HCT116 (cell line): ENCODE data around the gene CACNB2. TPM values are rescaled to one million over a fixed set of nuclear protein-coding genes. Genes with fewer than 3 reads are reported as not detected.

Experiments used
- ATAC-seq: fragments of 200-7000 bp; cut with Tn5 transposase; 2 replicates; pipeline ENCODE4 v1.9.1; 2020; ENCODE audit warnings: mild to moderate bottlenecking, moderate library complexity
- BruUV-seq: library from RNA; stranded (reverse); fragments of 400-500 nt; replicated peaks from 2 replicates; lab custom pipeline; 2021; lab: Mats Ljungman, UMichigan
- CTCF ChIA-PET: fragments of 300-600 bp; sonication (Branson Sonifier 250); formaldehyde crosslinking; loops from one replicate; lab custom pipeline; 2021; ENCODE audit warnings: antibody characterized with exemption; lab: Charles Lee
- POLR2A ChIA-PET: fragments of 300-600, 350-600 bp; sonication (Branson Sonifier 250); formaldehyde crosslinking; loops from one replicate; lab custom pipeline; 2021; ENCODE audit warnings: antibody characterized with exemption; lab: Charles Lee
- RAD21 ChIA-PET, 2 experiments: fragments of 300-600 bp; sonication (Branson Sonifier 250); formaldehyde crosslinking; loops; one replicate each; lab custom pipeline; 2023; ENCODE audit warnings: low total read pairs in 2 of 2; ENCODE audit not compliant: uncharacterized antibody in 2 of 2, unreplicated experiment in 2 of 2, low non-redundant PET in 1 of 2; lab: Charles Lee
- DNase-seq: peaks from one replicate; pipeline ENCODE4 v3.0.0-alpha.2; 2010; ENCODE audit warnings: low read depth, low spot score
- H2AFZ ChIP-seq: fragments of 200-600 bp; shearing (Covaris generic), sonication (generic); 2 replicates; pipeline ENCODE4 v1.6.1; 2017; ENCODE audit warnings: low read depth, mixed run types, mixed read lengths, antibody characterized with exemption, low read length; ENCODE audit not compliant: poor library complexity, severe bottlenecking
- H3K27ac ChIP-seq: 2 replicates; pipeline ENCODE4 v1.5.1; 2012; ENCODE audit warnings: low read depth, low read length
- H3K27me3 ChIP-seq: fragments of 200-600 bp; sonication (generic); 2 replicates; pipeline ENCODE4 v1.6.1; 2016; ENCODE audit warnings: mixed run types, low read length, mixed read lengths; ENCODE audit not compliant: insufficient read depth
- H3K36me3 ChIP-seq, 2 experiments: fragments of 200-500 bp in 1 of 2; fragments of 200-600 bp in 1 of 2; sonication (Bioruptor generic) in 1 of 2; sonication (generic) in 1 of 2; 2 replicates each; pipeline versions ENCODE4 v1.5.1 to v1.6.1; 2014 to 2016; ENCODE audit warnings: low read length in 2 of 2, inconsistent platforms in 1 of 2, mixed read lengths in 1 of 2, mixed run types in 1 of 2; ENCODE audit not compliant: insufficient read depth in 2 of 2, control insufficient read depth in 1 of 2
- H3K4me1 ChIP-seq, 2 experiments: fragments of 200-600 bp in 1 of 2; sonication (generic) in 1 of 2; 2 replicates each; pipeline versions ENCODE4 v1.5.1 to v1.6.1; 2012 to 2017; ENCODE audit warnings: low read length in 2 of 2, inconsistent platforms in 1 of 2, mild to moderate bottlenecking in 1 of 2, mixed read lengths in 1 of 2, mixed run types in 1 of 2, moderate library complexity in 1 of 2; ENCODE audit not compliant: insufficient read depth in 2 of 2, control insufficient read depth in 1 of 2
- H3K4me2 ChIP-seq: fragments of 200-600 bp; sonication (generic); 2 replicates; pipeline ENCODE4 v1.6.1; 2017; ENCODE audit warnings: mixed run types, low read length, mixed read lengths
- H3K4me3 ChIP-seq, 2 experiments: fragments of 200-600 bp in 1 of 2; sonication (generic) in 1 of 2; replicated peaks in 1 of 2; 2 replicates each; pipeline ENCODE4 v1.5.1; 2011 to 2016; ENCODE audit warnings: low read length in 2 of 2, control low read depth in 1 of 2, low read depth in 1 of 2, mild to moderate bottlenecking in 1 of 2, mixed read lengths in 1 of 2, mixed run types in 1 of 2
- H3K79me2 ChIP-seq: fragments of 200-600 bp; sonication (generic); 2 replicates; pipeline ENCODE4 v1.6.1; 2017; ENCODE audit warnings: mild to moderate bottlenecking, mixed run types, low read length, moderate library complexity, mixed read lengths; ENCODE audit not compliant: insufficient read depth
- H3K9ac ChIP-seq: fragments of 200-600 bp; sonication (generic); 2 replicates; pipeline ENCODE4 v1.6.1; 2016; ENCODE audit warnings: low read length, mixed read lengths
- H3K9me2 ChIP-seq: fragments of 200-600 bp; sonication (generic), shearing (Covaris generic); 2 replicates; pipeline ENCODE4 v1.6.1; 2017; ENCODE audit warnings: mixed run types, mild to moderate bottlenecking, moderate library complexity; ENCODE audit not compliant: insufficient read depth
- H3K9me3 ChIP-seq, 2 experiments: fragments of 200-500 bp in 1 of 2; fragments of 200-600 bp in 1 of 2; sonication (Bioruptor generic) in 1 of 2; sonication (generic) in 1 of 2; 2 replicates each; pipeline ENCODE4 v1.6.1; 2014 to 2017; ENCODE audit warnings: low read length in 2 of 2, mixed read lengths in 2 of 2, inconsistent platforms in 1 of 2, low read depth in 1 of 2, mild to moderate bottlenecking in 1 of 2, mixed run types in 1 of 2, moderate library complexity in 1 of 2; ENCODE audit not compliant: control insufficient read depth in 1 of 2, insufficient read depth in 1 of 2
- H4K20me1 ChIP-seq: fragments of 200-600 bp; sonication (generic), shearing (Covaris generic); 2 replicates; pipeline ENCODE4 v1.6.1; 2017; ENCODE audit warnings: mixed run types, mild to moderate bottlenecking, moderate library complexity; ENCODE audit not compliant: insufficient read depth
- CEBPB ChIP-seq: IDR thresholded peaks from 2 replicates; pipeline ENCODE4 v1.6.1; 2012; ENCODE audit warnings: low read depth
- EGR1 ChIP-seq: IDR thresholded peaks from 2 replicates; pipeline ENCODE4 v1.6.1; 2012; ENCODE audit warnings: low read depth
- EZH2 ChIP-seq: fragments of 200-600 bp; sonication (generic); IDR thresholded peaks from 2 replicates; pipeline ENCODE4 v1.6.1; 2017; ENCODE audit warnings: antibody characterized with exemption, mixed run types
- POLR2AphosphoS5 ChIP-seq: IDR thresholded peaks from 2 replicates; pipeline ENCODE4 v1.6.1; 2011; ENCODE audit warnings: mild to moderate bottlenecking, low read depth, low read length, moderate library complexity
- RAD21 ChIP-seq: IDR thresholded peaks from 2 replicates; pipeline ENCODE4 v1.6.1; 2012; ENCODE audit warnings: low read depth, mild to moderate bottlenecking
- REST ChIP-seq: IDR thresholded peaks from 2 replicates; pipeline ENCODE4 v1.6.1; 2012; ENCODE audit warnings: low read depth
- SP1 ChIP-seq: IDR thresholded peaks from 2 replicates; pipeline ENCODE4 v1.6.1; 2012; ENCODE audit warnings: low read depth
- YY1 ChIP-seq: IDR thresholded peaks from 2 replicates; pipeline ENCODE4 v1.6.1; 2011; ENCODE audit warnings: low read length, low read depth, moderate library complexity, mild to moderate bottlenecking; ENCODE audit not compliant: insufficient replicate concordance; ENCODE audit errors: extremely low read depth
- ZFX ChIP-seq: fragments of 450-650 bp; IDR thresholded peaks from 2 replicates; pipeline ENCODE4 v1.6.1; 2017
- ZNF274 ChIP-seq: fragments of 200-500 bp; sonication (Bioruptor generic); IDR thresholded peaks from 2 replicates; pipeline ENCODE4 v1.6.1; 2014; ENCODE audit warnings: mild to moderate bottlenecking, low read depth, low read length, inconsistent platforms
- intact Hi-C: fragments of 100-400 bp; cut with micrococcal nuclease; formaldehyde crosslinking; loops from 2 replicates; pipeline ENCODE4 v1.10.0; 2022
- total RNA-seq: library from RNA; stranded (reverse); gene quantifications from one replicate; pipeline ENCODE4 v1.2.1, GENCODE V29; 2021; ENCODE audit not compliant: unreplicated experiment

The CACNB2 gene
- total RNA-seq, 1 experiment from 2014 or later, result 0.71 TPM

- Histone ChIP-seq H3K4me2 (no peak overlapping the region), H3K9me2 (no peaks in the 10 kb centered on the region), H3K27me3 (0 out of 2 replicates have a peak, but pooled peaks cover 10% of the 10 kb centered on the region), H3K9me3 (no peaks in the 10 kb centered on the region), H3K4me1 (no peaks in the 10 kb centered on the region), H3K79me2 (no peaks in the 10 kb centered on the region), H3K27ac (no peak overlapping the region), H3K4me3 (no peak overlapping the region), H3K9ac (no peak overlapping the region), H2AFZ (no peak overlapping the region), H3K36me3 (no peaks in the 10 kb centered on the region), H4K20me1 (no peaks in the 10 kb centered on the region)
- BruUV-seq, result no TSS peak
- ChIA-PET RAD21 (no interaction called here), CTCF (no interaction called here), POLR2A (no interaction called here)
- no peak for TF ChIP-seq SP1
- TF ChIP-seq YY1, result no peak
- TF ChIP-seq ZFX, result no peak
- no peak for TF ChIP-seq RAD21
- no peak for DNase-seq
- ATAC-seq, result no peak
- intact Hi-C loops, result no loop called here
Observed at GRCh38 chr10:18201877-18202276, 61.7 kb downstream of the CACNB2 start.

GRCh38 chr10:18202680-18203460, 62.6 kb downstream of the CACNB2 start:
- Histone ChIP-seq H3K27me3 (0 out of 2 replicates have a peak, but pooled peaks cover 10% of the 10 kb centered on the region), H3K79me2 (no peaks in the 10 kb centered on the region), H3K9ac (no peak overlapping the region), H3K9me2 (no peaks in the 10 kb centered on the region), H3K4me2 (no peak overlapping the region), H3K4me1 (no peaks in the 10 kb centered on the region), H2AFZ (no peak overlapping the region), H3K9me3 (no peaks in the 10 kb centered on the region), H3K27ac (no peak overlapping the region), H4K20me1 (no peaks in the 10 kb centered on the region), H3K36me3 (no peaks in the 10 kb centered on the region), H3K4me3 (no peak overlapping the region)
- RAD21 ChIA-PET, result no interaction called here
- intact Hi-C loops, result no loop called here
- TF ChIP-seq EGR1 (no peak), SP1 (no peak), ZNF274 (no peak), EZH2 (no peak), POLR2AphosphoS5 (no peak), RAD21 (no peak), REST (no peak), CEBPB (no peak)
- POLR2A ChIA-PET, result no interaction called here
- ATAC-seq (no peak), DNase-seq (no peak)
- CTCF ChIA-PET, result interaction anchor here (3.0 kb wide), 1 partner anchor 14 kb away, joined by 9 read pairs; no protein-coding TSS in a partner anchor
- BruUV-seq, result no TSS peak
